ENCODE results near the gene KAT14.

DNA sequence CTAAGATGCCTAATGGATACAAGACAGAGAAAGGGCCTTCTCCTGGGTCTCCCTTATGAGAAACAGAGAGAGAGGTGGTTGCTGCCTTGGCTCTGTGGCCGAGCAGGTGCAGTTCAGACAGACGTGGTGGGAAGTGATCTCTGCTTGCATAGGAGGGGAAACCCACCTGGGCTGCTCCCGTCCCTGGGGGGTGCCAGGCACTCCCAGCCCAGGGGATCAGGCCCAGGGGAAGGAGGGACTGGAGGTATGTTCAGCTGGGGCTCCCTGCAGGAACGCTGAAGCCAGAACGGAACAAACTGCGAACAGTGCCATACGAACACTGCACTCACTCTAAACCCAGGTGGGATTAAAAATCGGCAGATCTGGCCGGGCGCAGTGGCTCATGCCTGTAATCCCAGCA lies 44.3 kb upstream of the KAT14 start:
- TF ChIP-seq CTCF (IDR thresholded peaks at IDR 0.05) (no peak), ARID4B (CRISPR knock-in tag; IDR thresholded peaks at IDR 0.05; ENCODE audit: borderline replicate concordance) (no peak), FOXJ3 (CRISPR knock-in tag; IDR thresholded peaks at IDR 0.05; ENCODE audit: borderline replicate concordance) (no peak), ZNF121 (CRISPR knock-in tag; IDR thresholded peaks at IDR 0.05) (no peak), USF2 (CRISPR knock-in tag; IDR thresholded peaks at IDR 0.05) (no peak), ATF2 (CRISPR knock-in tag; IDR thresholded peaks at IDR 0.05; ENCODE audit: borderline replicate concordance, low read depth) (no peak), ZNF671 (CRISPR knock-in tag; IDR thresholded peaks at IDR 0.05) (no peak), KAT7 (CRISPR knock-in tag; IDR thresholded peaks at IDR 0.05; ENCODE audit: borderline replicate concordance) (no peak)
- TF ChIP-seq, protein P1, sequence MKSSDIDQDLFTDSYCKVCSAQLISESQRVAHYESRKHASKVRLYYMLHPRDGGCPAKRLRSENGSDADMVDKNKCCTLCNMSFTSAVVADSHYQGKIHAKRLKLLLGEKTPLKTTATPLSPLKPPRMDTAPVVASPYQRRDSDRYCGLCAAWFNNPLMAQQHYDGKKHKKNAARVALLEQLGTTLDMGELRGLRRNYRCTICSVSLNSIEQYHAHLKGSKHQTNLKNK (CRISPR knock-in tag; IDR thresholded peaks at IDR 0.05), result no peak
- TF ChIP-seq, protein P2, sequence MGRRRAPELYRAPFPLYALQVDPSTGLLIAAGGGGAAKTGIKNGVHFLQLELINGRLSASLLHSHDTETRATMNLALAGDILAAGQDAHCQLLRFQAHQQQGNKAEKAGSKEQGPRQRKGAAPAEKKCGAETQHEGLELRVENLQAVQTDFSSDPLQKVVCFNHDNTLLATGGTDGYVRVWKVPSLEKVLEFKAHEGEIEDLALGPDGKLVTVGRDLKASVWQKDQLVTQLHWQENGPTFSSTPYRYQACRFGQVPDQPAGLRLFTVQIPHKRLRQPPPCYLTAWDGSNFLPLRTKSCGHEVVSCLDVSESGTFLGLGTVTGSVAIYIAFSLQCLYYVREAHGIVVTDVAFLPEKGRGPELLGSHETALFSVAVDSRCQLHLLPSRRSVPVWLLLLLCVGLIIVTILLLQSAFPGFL (CRISPR knock-in tag; IDR thresholded peaks at IDR 0.05; ENCODE audit: borderline replicate concordance), result no peak
- TF ChIP-seq, protein P3, sequence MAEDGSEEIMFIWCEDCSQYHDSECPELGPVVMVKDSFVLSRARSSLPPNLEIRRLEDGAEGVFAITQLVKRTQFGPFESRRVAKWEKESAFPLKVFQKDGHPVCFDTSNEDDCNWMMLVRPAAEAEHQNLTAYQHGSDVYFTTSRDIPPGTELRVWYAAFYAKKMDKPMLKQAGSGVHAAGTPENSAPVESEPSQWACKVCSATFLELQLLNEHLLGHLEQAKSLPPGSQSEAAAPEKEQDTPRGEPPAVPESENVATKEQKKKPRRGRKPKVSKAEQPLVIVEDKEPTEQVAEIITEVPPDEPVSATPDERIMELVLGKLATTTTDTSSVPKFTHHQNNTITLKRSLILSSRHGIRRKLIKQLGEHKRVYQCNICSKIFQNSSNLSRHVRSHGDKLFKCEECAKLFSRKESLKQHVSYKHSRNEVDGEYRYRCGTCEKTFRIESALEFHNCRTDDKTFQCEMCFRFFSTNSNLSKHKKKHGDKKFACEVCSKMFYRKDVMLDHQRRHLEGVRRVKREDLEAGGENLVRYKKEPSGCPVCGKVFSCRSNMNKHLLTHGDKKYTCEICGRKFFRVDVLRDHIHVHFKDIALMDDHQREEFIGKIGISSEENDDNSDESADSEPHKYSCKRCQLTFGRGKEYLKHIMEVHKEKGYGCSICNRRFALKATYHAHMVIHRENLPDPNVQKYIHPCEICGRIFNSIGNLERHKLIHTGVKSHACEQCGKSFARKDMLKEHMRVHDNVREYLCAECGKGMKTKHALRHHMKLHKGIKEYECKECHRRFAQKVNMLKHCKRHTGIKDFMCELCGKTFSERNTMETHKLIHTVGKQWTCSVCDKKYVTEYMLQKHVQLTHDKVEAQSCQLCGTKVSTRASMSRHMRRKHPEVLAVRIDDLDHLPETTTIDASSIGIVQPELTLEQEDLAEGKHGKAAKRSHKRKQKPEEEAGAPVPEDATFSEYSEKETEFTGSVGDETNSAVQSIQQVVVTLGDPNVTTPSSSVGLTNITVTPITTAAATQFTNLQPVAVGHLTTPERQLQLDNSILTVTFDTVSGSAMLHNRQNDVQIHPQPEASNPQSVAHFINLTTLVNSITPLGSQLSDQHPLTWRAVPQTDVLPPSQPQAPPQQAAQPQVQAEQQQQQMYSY (CRISPR knock-in tag; IDR thresholded peaks at IDR 0.05), result no peak
- TF ChIP-seq, protein P4, sequence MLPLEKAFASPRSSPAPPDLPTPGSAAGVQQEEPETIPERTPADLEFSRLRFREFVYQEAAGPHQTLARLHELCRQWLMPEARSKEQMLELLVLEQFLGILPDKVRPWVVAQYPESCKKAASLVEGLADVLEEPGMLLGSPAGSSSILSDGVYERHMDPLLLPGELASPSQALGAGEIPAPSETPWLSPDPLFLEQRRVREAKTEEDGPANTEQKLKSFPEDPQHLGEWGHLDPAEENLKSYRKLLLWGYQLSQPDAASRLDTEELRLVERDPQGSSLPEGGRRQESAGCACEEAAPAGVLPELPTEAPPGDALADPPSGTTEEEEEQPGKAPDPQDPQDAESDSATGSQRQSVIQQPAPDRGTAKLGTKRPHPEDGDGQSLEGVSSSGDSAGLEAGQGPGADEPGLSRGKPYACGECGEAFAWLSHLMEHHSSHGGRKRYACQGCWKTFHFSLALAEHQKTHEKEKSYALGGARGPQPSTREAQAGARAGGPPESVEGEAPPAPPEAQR (CRISPR knock-in tag; IDR thresholded peaks at IDR 0.05), result no peak
- TF ChIP-seq, protein P5, sequence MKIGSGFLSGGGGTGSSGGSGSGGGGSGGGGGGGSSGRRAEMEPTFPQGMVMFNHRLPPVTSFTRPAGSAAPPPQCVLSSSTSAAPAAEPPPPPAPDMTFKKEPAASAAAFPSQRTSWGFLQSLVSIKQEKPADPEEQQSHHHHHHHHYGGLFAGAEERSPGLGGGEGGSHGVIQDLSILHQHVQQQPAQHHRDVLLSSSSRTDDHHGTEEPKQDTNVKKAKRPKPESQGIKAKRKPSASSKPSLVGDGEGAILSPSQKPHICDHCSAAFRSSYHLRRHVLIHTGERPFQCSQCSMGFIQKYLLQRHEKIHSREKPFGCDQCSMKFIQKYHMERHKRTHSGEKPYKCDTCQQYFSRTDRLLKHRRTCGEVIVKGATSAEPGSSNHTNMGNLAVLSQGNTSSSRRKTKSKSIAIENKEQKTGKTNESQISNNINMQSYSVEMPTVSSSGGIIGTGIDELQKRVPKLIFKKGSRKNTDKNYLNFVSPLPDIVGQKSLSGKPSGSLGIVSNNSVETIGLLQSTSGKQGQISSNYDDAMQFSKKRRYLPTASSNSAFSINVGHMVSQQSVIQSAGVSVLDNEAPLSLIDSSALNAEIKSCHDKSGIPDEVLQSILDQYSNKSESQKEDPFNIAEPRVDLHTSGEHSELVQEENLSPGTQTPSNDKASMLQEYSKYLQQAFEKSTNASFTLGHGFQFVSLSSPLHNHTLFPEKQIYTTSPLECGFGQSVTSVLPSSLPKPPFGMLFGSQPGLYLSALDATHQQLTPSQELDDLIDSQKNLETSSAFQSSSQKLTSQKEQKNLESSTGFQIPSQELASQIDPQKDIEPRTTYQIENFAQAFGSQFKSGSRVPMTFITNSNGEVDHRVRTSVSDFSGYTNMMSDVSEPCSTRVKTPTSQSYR (CRISPR knock-in tag; IDR thresholded peaks at IDR 0.05), result no peak
- TF ChIP-seq, protein P6, sequence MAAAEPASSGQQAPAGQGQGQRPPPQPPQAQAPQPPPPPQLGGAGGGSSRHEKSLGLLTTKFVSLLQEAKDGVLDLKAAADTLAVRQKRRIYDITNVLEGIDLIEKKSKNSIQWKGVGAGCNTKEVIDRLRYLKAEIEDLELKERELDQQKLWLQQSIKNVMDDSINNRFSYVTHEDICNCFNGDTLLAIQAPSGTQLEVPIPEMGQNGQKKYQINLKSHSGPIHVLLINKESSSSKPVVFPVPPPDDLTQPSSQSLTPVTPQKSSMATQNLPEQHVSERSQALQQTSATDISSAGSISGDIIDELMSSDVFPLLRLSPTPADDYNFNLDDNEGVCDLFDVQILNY (CRISPR knock-in tag; IDR thresholded peaks at IDR 0.05), result no peak
